ENCODE measurements around the gene UGT1A7. TPM values are rescaled to one million over a fixed set of nuclear protein-coding genes. Genes with fewer than 3 reads are reported as not detected.

Gene UGT1A7
- total and polyA plus RNA-seq, 9 of the 15 experiments (the other 6 are each of a cell fraction or from before 2014, with no cell fraction given) = not detected

- no peak for TF ChIP-seq ZNF609 (CRISPR knock-in tag; IDR thresholded peaks at IDR 0.05; ENCODE audit: borderline replicate concordance)
- TF ChIP-seq ZBTB34 (CRISPR knock-in tag; IDR thresholded peaks at IDR 0.05) = no peak
- no peak for TF ChIP-seq CCAR2 (IDR thresholded peaks at IDR 0.05; ENCODE audit: low read depth, low read length)
- no peak for TF ChIP-seq SIX5 (IDR thresholded peaks at IDR 0.05; ENCODE audit: borderline replicate concordance in 1 of 2, insufficient read depth in 1 of 2, low read depth in 1 of 2, low read length in 2 of 2)
- TF ChIP-seq HIVEP1 (CRISPR knock-in tag; IDR thresholded peaks at IDR 0.05) = no peak
These were observed 30.7 kb upstream of the UGT1A7 start (continued) for GRCh38 chr2:233650981-233651380.
